B cell (primary cell): ENCODE measurements around the gene HIPK2. TPM values are rescaled to one million over a fixed set of nuclear protein-coding genes. Genes with fewer than 3 reads are reported as not detected.

Experiments used
- ATAC-seq: fragments of 200-7000 bp; cut with Tn5 transposase; one replicate; pipeline ENCODE4 v1.10.0; 2021; ENCODE audit warnings: low read depth, mild to moderate bottlenecking, moderate number of reproducible peaks, moderate library complexity
- CTCF ChIA-PET: fragments of 350-600 bp; sonication (Branson Sonifier 250); formaldehyde crosslinking; loops from one replicate; lab custom pipeline; 2021; ENCODE audit warnings: antibody characterized with exemption, inconsistent platforms; lab: Charles Lee
- POLR2A ChIA-PET: fragments of 350-600 bp; sonication (Branson Sonifier 250); formaldehyde crosslinking; loops from one replicate; lab custom pipeline; 2021; ENCODE audit warnings: antibody characterized with exemption; lab: Charles Lee
- DNase-seq: peaks from one replicate; pipeline ENCODE4 v3.0.0; 2013
- H2AFZ ChIP-seq: 2 replicates; pipeline ENCODE4 v1.6.1; 2012; ENCODE audit warnings: mild to moderate bottlenecking, low read depth, low read length; ENCODE audit not compliant: insufficient read depth, poor library complexity, severe bottlenecking
- H3K27ac ChIP-seq, 2 donors: 1 replicate in 1 of 2; 2 replicates in 1 of 2; pipeline ENCODE4 v1.5.1; 2012 to 2013; ENCODE audit warnings: low read length in 2 of 2, mild to moderate bottlenecking in 2 of 2, moderate library complexity in 1 of 2
- H3K27me3 ChIP-seq, 4 experiments: fragments of 200-600 bp in 1 of 4; sonication (generic) in 1 of 4; replicated peaks in 1 of 4; 1 replicate in 2 of 4; 2 replicates in 2 of 4; pipeline versions ENCODE4 v1.6.1 to v1.7.0; 2013 to 2016; ENCODE audit warnings: low read length in 3 of 4, mild to moderate bottlenecking in 2 of 4, mixed read lengths in 1 of 4, moderate library complexity in 1 of 4; ENCODE audit not compliant: insufficient read depth in 4 of 4, control insufficient read depth in 3 of 4; ENCODE audit errors: control extremely low read depth in 1 of 4
- H3K36me3 ChIP-seq, 2 experiments: replicated peaks in 1 of 2; 1 replicate in 1 of 2; 2 replicates in 1 of 2; pipeline versions ENCODE4 v1.6.1 to v1.7.1; 2013; ENCODE audit warnings: low read length in 1 of 2; ENCODE audit not compliant: insufficient read depth in 2 of 2, control insufficient read depth in 1 of 2; ENCODE audit errors: control extremely low read depth in 1 of 2, extremely low read depth in 1 of 2
- H3K4me1 ChIP-seq, 2 donors: fragments of 200-600 bp in 1 of 2; sonication (generic) in 1 of 2; 1 replicate in 1 of 2; 2 replicates in 1 of 2; pipeline versions ENCODE4 v1.5.1 to v1.6.1; 2013 to 2017; ENCODE audit warnings: low read length in 2 of 2; ENCODE audit not compliant: control insufficient read depth in 2 of 2, insufficient read depth in 2 of 2
- H3K4me2 ChIP-seq: replicated peaks from 2 replicates; pipeline ENCODE3; 2012; ENCODE audit warnings: mild to moderate bottlenecking, low read depth, low read length; ENCODE audit not compliant: poor library complexity, severe bottlenecking
- H3K4me3 ChIP-seq, 5 experiments: fragments of 200-600 bp in 1 of 5; sonication (generic) in 1 of 5; 1 replicate in 3 of 5; 2 replicates in 2 of 5; pipeline versions ENCODE4 v1.5.1 to v1.7.0; 2011 to 2016; ENCODE audit warnings: low read length in 4 of 5, mild to moderate bottlenecking in 4 of 5, low read depth in 2 of 5, control low read depth in 1 of 5, moderate library complexity in 1 of 5; ENCODE audit not compliant: insufficient read depth in 1 of 5; ENCODE audit errors: control extremely low read depth in 1 of 5, extremely low read depth in 1 of 5
- H3K79me2 ChIP-seq: fragments of 200-600 bp; sonication (generic); one replicate; pipeline ENCODE4 v1.6.0; 2016; ENCODE audit warnings: low read length; ENCODE audit not compliant: control insufficient read depth, insufficient read depth
- H3K9ac ChIP-seq: fragments of 200-600 bp; sonication (generic); 2 replicates; pipeline ENCODE4 v1.6.1; 2017; ENCODE audit warnings: mild to moderate bottlenecking, low read length, moderate library complexity
- H3K9me3 ChIP-seq, 3 donors: one replicate each; pipeline versions ENCODE4 v1.6.1 to v1.7.1; 2013; ENCODE audit warnings: low read length in 2 of 3; ENCODE audit not compliant: control insufficient read depth in 2 of 3, insufficient read depth in 1 of 3; ENCODE audit errors: control extremely low read depth in 1 of 3
- H4K20me1 ChIP-seq: 2 replicates; pipeline ENCODE4 v1.6.0; 2012; ENCODE audit warnings: mild to moderate bottlenecking, low read length; ENCODE audit not compliant: insufficient read depth, control insufficient read depth, poor library complexity, severe bottlenecking
- H3K27ac Mint-ChIP-seq: one replicate; pipeline ENCODE4 v1.8.0; 2021; ENCODE audit warnings: mixed read lengths
- H3K27me3 Mint-ChIP-seq: one replicate; pipeline ENCODE4 v1.8.0; 2021; ENCODE audit warnings: mixed read lengths
- H3K4me1 Mint-ChIP-seq: one replicate; pipeline ENCODE4 v1.8.0; 2021; ENCODE audit warnings: mixed read lengths
- H3K4me3 Mint-ChIP-seq: one replicate; pipeline ENCODE4 v1.8.0; 2021; ENCODE audit warnings: mixed read lengths
- H3K9me3 Mint-ChIP-seq: one replicate; pipeline ENCODE4 v1.8.0; 2022; ENCODE audit warnings: mixed read lengths; ENCODE audit not compliant: insufficient read depth
- EZH2 ChIP-seq: IDR thresholded peaks from 2 replicates; pipeline ENCODE4 v1.6.1; 2012; ENCODE audit warnings: borderline replicate concordance, low read depth, mild to moderate bottlenecking, moderate library complexity, low read length; ENCODE audit not compliant: insufficient read depth, poor library complexity, severe bottlenecking
- WGBS: methylation state at CpG from one replicate; pipeline ENCODE4 v1.1.5; 2013; ENCODE audit warnings: missing lambda C conversion rate; ENCODE audit not compliant: insufficient coverage; 5-methylcytosine and 5-hydroxymethylcytosine counted together
- intact Hi-C: fragments of 100-400 bp; cut with micrococcal nuclease; formaldehyde crosslinking; loops from one replicate; pipeline ENCODE4 v1.10.0; 2022
- polyA plus RNA-seq: library from polyadenylated mRNA; depleted of rRNA; stranded (reverse); fragments of >200 nt; gene quantifications from 2 replicates; pipeline ENCODE4 v1.2.3, GENCODE V29; 2012
- total RNA-seq, 2 donors: library from RNA; stranded (reverse); fragments of 120-200 nt in 1 of 2; gene quantifications; 1 replicate in 1 of 2; 2 replicates in 1 of 2; pipeline versions ENCODE4 v1.2.3 to v1.2.4, GENCODE V29; 2013 to 2022
- TF ChIP-seq, protein P1 (sequence below): fragments of 200-600 bp; IDR thresholded peaks from one replicate; pipeline ENCODE4 v1.8.0; 2022; ENCODE audit warnings: antibody characterized with exemption, mild to moderate bottlenecking

HIPK2 gene
- total and polyA plus RNA-seq, 2 donors (not counting 1 experiment from before 2014, with no cell fraction given): 6.8 to 58.2 TPM

DNA sequence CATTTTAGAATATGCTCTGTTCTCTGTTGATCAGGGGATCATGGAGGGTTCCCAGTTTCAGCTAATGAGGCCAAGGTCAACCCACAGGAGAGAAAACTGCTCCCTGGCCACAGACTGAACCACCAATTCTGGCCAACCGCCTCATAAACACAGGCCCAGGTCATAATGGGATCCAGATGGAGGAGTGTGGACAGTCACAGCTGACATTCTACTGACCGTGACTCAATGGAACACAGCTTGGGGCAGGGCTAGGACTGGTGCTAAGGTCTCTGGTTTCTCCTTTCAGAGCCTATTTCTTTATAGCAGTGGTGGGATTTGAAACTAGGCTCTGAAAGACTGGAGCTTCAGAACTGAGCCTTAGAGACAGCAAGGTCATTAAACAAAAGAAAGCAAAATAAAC, 68.3 kb downstream of the HIPK2 start:
- Histone ChIP-seq H2AFZ (no peak overlapping the region), H3K27me3 (no peaks in the 10 kb centered on the region), H4K20me1 (no peaks in the 10 kb centered on the region), H3K4me1 (peaks cover 21 to 31% of the 10 kb centered on the region in 2 donors), H3K36me3 (no peaks in the 10 kb centered on the region), H3K4me3 (no peak overlapping the region), H3K4me2 (no peak overlapping the region), H3K9me3 (no peaks in the 10 kb centered on the region), H3K79me2 (peaks cover 55% of the 10 kb centered on the region), H3K9ac (no peak overlapping the region), H3K27ac (peak overlapping the region; percentile 8 to 20)
- H3K4me1 Mint-ChIP-seq: peaks cover 51% of the 10 kb centered on the region
- no peak overlapping the region for H3K4me3 Mint-ChIP-seq
- no CpG with 5 or more reads among the region's 2 CpGs for WGBS
- ChIA-PET CTCF (interaction anchor here (0.9 kb wide), 1 partner anchor 62 kb away, joined by 3 read pairs; no protein-coding TSS in a partner anchor), POLR2A (no interaction called here)
- no peaks in the 10 kb centered on the region for H3K27me3 Mint-ChIP-seq
- intact Hi-C loops: loop anchor here (2.0 kb wide), 1 partner anchor 15 kb away; no protein-coding TSS in a partner anchor
- ATAC-seq (no peak), DNase-seq (no peak)
- TF ChIP-seq, protein P1, sequence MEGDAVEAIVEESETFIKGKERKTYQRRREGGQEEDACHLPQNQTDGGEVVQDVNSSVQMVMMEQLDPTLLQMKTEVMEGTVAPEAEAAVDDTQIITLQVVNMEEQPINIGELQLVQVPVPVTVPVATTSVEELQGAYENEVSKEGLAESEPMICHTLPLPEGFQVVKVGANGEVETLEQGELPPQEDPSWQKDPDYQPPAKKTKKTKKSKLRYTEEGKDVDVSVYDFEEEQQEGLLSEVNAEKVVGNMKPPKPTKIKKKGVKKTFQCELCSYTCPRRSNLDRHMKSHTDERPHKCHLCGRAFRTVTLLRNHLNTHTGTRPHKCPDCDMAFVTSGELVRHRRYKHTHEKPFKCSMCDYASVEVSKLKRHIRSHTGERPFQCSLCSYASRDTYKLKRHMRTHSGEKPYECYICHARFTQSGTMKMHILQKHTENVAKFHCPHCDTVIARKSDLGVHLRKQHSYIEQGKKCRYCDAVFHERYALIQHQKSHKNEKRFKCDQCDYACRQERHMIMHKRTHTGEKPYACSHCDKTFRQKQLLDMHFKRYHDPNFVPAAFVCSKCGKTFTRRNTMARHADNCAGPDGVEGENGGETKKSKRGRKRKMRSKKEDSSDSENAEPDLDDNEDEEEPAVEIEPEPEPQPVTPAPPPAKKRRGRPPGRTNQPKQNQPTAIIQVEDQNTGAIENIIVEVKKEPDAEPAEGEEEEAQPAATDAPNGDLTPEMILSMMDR: no peak
- TF ChIP-seq EZH2: no peak
- H3K9me3 Mint-ChIP-seq: no peaks in the 10 kb centered on the region
- H3K27ac Mint-ChIP-seq: no peak overlapping the region

DNA sequence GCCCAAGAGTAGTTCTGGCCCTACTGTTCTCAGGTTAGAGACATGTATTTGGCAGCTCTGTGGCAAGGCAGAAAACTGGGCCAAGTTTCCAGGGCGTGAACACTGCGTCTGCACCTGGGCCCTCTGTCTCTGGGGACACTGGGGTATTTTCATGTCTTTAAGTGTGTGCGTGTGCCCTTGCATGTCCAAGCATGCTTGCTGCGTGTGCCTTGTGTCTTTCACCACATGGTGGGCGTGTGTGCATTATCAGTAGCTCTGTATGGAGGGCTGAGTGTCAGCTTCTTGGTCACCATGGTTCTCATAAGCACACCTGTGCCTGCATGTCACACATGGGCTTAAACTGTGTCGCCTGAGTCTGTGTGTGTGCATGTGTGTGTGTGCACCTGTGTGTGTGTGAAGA, 69.3 kb downstream of the HIPK2 start:
- ChIA-PET POLR2A (interaction anchor here (0.6 to 1.6 kb wide), 5 partner anchors 12 to 265 kb away, joined by 3 to 5 read pairs (median 4); partner anchors contain the start of gene HIPK2), CTCF (interaction anchor here (0.9 to 1.4 kb wide), 4 partner anchors 17 to 63 kb away, joined by 3 to 5 read pairs (median 4); no protein-coding TSS in a partner anchor)
- Histone ChIP-seq H3K27ac (peak overlapping the region; percentile 48 to 72), H2AFZ (no peak overlapping the region), H3K27me3 (no peaks in the 10 kb centered on the region), H3K4me1 (peaks cover 18 to 31% of the 10 kb centered on the region in 2 donors), H3K4me3 (no peak overlapping the region), H3K79me2 (peaks cover 57% of the 10 kb centered on the region), H4K20me1 (no peaks in the 10 kb centered on the region), H3K9ac (no peak overlapping the region), H3K9me3 (no peaks in the 10 kb centered on the region), H3K4me2 (peak overlapping the region; percentile 48), H3K36me3 (no peaks in the 10 kb centered on the region)
- Mint-ChIP-seq H3K27me3 (no peaks in the 10 kb centered on the region), H3K4me1 (peaks cover 45% of the 10 kb centered on the region), H3K27ac (peak overlapping the region; percentile 62), H3K4me3 (peak overlapping the region; percentile 50), H3K9me3 (no peaks in the 10 kb centered on the region)
- peak; percentile 91 for ATAC-seq
- WGBS: 15% methylated on average over 5 of the region's 6 CpGs
- intact Hi-C loops: loop anchor here (2.0 kb wide), 1 partner anchor 16 kb away; no protein-coding TSS in a partner anchor
- peak; percentile 72 for DNase-seq
- TF ChIP-seq, protein P1: no peak
- TF ChIP-seq EZH2: no peak
